Liver (tissue), 3 donors: ENCODE results near the gene AMN1.

Experiments
- CTCF ChIP-seq: fragments of 150-350 bp; IDR thresholded peaks from 2 replicates; pipeline ENCODE4 v1.5.1; 2017; ENCODE audit warnings: improper control_type of control experiment, low read depth, low read length; ENCODE audit not compliant: missing input control
- GABPA ChIP-seq, 2 donors: IDR thresholded peaks in 1 of 2; conservative IDR thresholded peaks in 1 of 2; 2 replicates each; pipeline ENCODE4 v1.6.1; 2016; ENCODE audit warnings: antibody characterized with exemption in 2 of 2, mild to moderate bottlenecking in 1 of 2, moderate library complexity in 1 of 2
- MAX ChIP-seq: IDR thresholded peaks from 2 replicates; pipeline ENCODE4 v1.6.1; 2016; ENCODE audit warnings: antibody characterized with exemption
- NR2F2 ChIP-seq: IDR thresholded peaks from 2 replicates; pipeline ENCODE4 v1.6.1; 2016; ENCODE audit warnings: antibody characterized with exemption
- YY1 ChIP-seq: IDR thresholded peaks from 2 replicates; pipeline ENCODE4 v1.6.1; 2016; ENCODE audit warnings: antibody characterized with exemption, mild to moderate bottlenecking
- donor health status: healthy.
- donor health status: healthy.

GRCh38 chr12:31645924-31646323, 82.9 kb downstream of the AMN1 start:
- no peak for TF ChIP-seq MAX
- no peak for TF ChIP-seq CTCF
- no peak for TF ChIP-seq GABPA (IDR thresholded peaks at IDR 0.05 in 1 of 2, conservative IDR thresholded peaks at IDR 0.05 in 1 of 2)
- TF ChIP-seq NR2F2, result no peak
- no peak for TF ChIP-seq YY1
